SIG-M5 (cell line): ENCODE results near the gene HNRNPR.

Experiments
- DNase-seq: peaks from one replicate; lab custom pipeline; 2025; lab: John Stamatoyannopoulos, UW

The HNRNPR gene

GRCh38 chr1:23368562-23369334 is 24.7 kb upstream of the HNRNPR start:
- DNase-seq: no peak

- DNase-seq: peak; percentile 89
Measured at GRCh38 chr1:23367791-23368561, 23.9 kb upstream of the HNRNPR start.

GRCh38 chr1:23367451-23367790 is 23.3 kb upstream of the HNRNPR start:
- DNase-seq: no peak

GRCh38 chr1:23366598-23366997 is 22.5 kb upstream of the HNRNPR start:
- no peak for DNase-seq

GRCh38 chr1:23366146-23366545 is 22.1 kb upstream of the HNRNPR start:
- DNase-seq: no peak

- DNase-seq: no peak
Measured at GRCh38 chr1:23362218-23362713, 18.2 kb upstream of the HNRNPR start.

- no peak for DNase-seq
Measured at GRCh38 chr1:23358310-23358875, 14.3 kb upstream of the HNRNPR start.

GRCh38 chr1:23357138-23357908 is 13.2 kb upstream of the HNRNPR start:
- no peak for DNase-seq

GRCh38 chr1:23356471-23357137 is 12.5 kb upstream of the HNRNPR start:
- no peak for DNase-seq

- DNase-seq: no peak
Measured at GRCh38 chr1:23354245-23354644, 10.2 kb upstream of the HNRNPR start.

GRCh38 chr1:23352096-23352695 is 8.1 kb upstream of the HNRNPR start:
- no peak for DNase-seq

GRCh38 chr1:23345920-23346319 is 1.8 kb upstream of the HNRNPR start:
- DNase-seq: no peak

GRCh38 chr1:23344987-23345472 is 946 bp upstream of the HNRNPR start:
- no peak for DNase-seq

GRCh38 chr1:23343221-23344110 is 618 bp downstream of the HNRNPR start:
- DNase-seq: no peak

- DNase-seq: no peak
Measured at GRCh38 chr1:23341931-23342692, 2.0 kb downstream of the HNRNPR start.

GRCh38 chr1:23339632-23340031 is 4.5 kb downstream of the HNRNPR start:
- DNase-seq: no peak

GRCh38 chr1:23337869-23338268 is 6.2 kb downstream of the HNRNPR start:
- no peak for DNase-seq

GRCh38 chr1:23331713-23332112 is 12.4 kb downstream of the HNRNPR start:
- no peak for DNase-seq

GRCh38 chr1:23330846-23331245 is 13.2 kb downstream of the HNRNPR start:
- DNase-seq: no peak
